DND-41 (cell line): ENCODE data around the gene ALX3.

ENCODE experiments used
- ATAC-seq: fragments of 200-7000 bp; cut with Tn5 transposase; 3 replicates; pipeline ENCODE4 v1.9.1; 2021; ENCODE audit warnings: low read depth; ENCODE audit not compliant: insufficient read depth
- DNase-seq: peaks from one replicate; pipeline ENCODE4 v3.0.0-alpha.2; 2020
- H2AFZ ChIP-seq: 2 replicates; pipeline ENCODE4 v1.6.0; 2012; ENCODE audit warnings: low read depth, low read length
- H3K27ac ChIP-seq: 2 replicates; pipeline ENCODE4 v1.5.1; 2012; ENCODE audit warnings: low read length, inconsistent platforms
- H3K27me3 ChIP-seq: fragments of 200-600 bp; sonication (generic); 2 replicates; pipeline ENCODE4 v1.6.0; 2012; ENCODE audit warnings: low read length, mild to moderate bottlenecking, inconsistent platforms; ENCODE audit not compliant: insufficient read depth, poor library complexity
- H3K36me3 ChIP-seq: 2 replicates; pipeline ENCODE4 v1.5.1; 2012; ENCODE audit warnings: low read length, inconsistent platforms; ENCODE audit not compliant: insufficient read depth
- H3K4me1 ChIP-seq: 2 replicates; pipeline ENCODE4 v1.5.1; 2012; ENCODE audit warnings: mild to moderate bottlenecking, low read length; ENCODE audit not compliant: insufficient read depth
- H3K4me2 ChIP-seq: 2 replicates; pipeline ENCODE4 v1.6.0; 2012; ENCODE audit warnings: mild to moderate bottlenecking, moderate library complexity, low read length, inconsistent platforms; ENCODE audit not compliant: insufficient read depth
- H3K4me3 ChIP-seq, 2 experiments: fragments of 200-600 bp in 1 of 2; shearing (Covaris generic) in 1 of 2; 2 replicates each; pipeline ENCODE4 v1.5.1; 2012 to 2016; ENCODE audit warnings: inconsistent platforms in 2 of 2, low read length in 2 of 2, mild to moderate bottlenecking in 2 of 2, low read depth in 1 of 2, moderate library complexity in 1 of 2
- H3K79me2 ChIP-seq: 2 replicates; pipeline ENCODE4 v1.6.0; 2012; ENCODE audit warnings: low read length, inconsistent platforms; ENCODE audit not compliant: insufficient read depth
- H3K9ac ChIP-seq: 2 replicates; pipeline ENCODE4 v1.6.0; 2012; ENCODE audit warnings: low read depth, mild to moderate bottlenecking, inconsistent platforms, low read length, moderate library complexity
- H3K9me3 ChIP-seq: 2 replicates; pipeline ENCODE4 v1.5.1; 2012; ENCODE audit warnings: low read length, moderate library complexity, mild to moderate bottlenecking, inconsistent platforms; ENCODE audit not compliant: insufficient read depth, severe bottlenecking
- H4K20me1 ChIP-seq: 2 replicates; pipeline ENCODE4 v1.6.0; 2012; ENCODE audit warnings: low read length; ENCODE audit not compliant: insufficient read depth
- EZH2 ChIP-seq: IDR thresholded peaks from 3 replicates; pipeline ENCODE4 v1.6.1; 2012; ENCODE audit warnings: borderline replicate concordance, low read depth, mild to moderate bottlenecking, moderate library complexity, low read length, inconsistent platforms; ENCODE audit not compliant: severe bottlenecking
- TF ChIP-seq, protein P1 (sequence below): IDR thresholded peaks from 2 replicates; pipeline ENCODE4 v1.5.1; 2012; ENCODE audit warnings: borderline replicate concordance, low read length, moderate library complexity, mild to moderate bottlenecking; ENCODE audit not compliant: poor library complexity, severe bottlenecking; ENCODE audit errors: extremely low read depth

The ALX3 gene

GRCh38 chr1:110019770-110020169 lies 50.7 kb downstream of the ALX3 start:
- H2AFZ ChIP-seq, result no peak overlapping the region
- no peaks in the 10 kb centered on the region for H3K9me3 ChIP-seq
- no peaks in the 10 kb centered on the region for H3K4me1 ChIP-seq
- H3K27me3 ChIP-seq, result no peaks in the 10 kb centered on the region
- no peak for DNase-seq
- H3K9ac ChIP-seq, result no peak overlapping the region
- H3K36me3 ChIP-seq, result peaks cover 98% of the 10 kb centered on the region
- no peak overlapping the region for H3K4me3 ChIP-seq
- TF ChIP-seq, protein P1, sequence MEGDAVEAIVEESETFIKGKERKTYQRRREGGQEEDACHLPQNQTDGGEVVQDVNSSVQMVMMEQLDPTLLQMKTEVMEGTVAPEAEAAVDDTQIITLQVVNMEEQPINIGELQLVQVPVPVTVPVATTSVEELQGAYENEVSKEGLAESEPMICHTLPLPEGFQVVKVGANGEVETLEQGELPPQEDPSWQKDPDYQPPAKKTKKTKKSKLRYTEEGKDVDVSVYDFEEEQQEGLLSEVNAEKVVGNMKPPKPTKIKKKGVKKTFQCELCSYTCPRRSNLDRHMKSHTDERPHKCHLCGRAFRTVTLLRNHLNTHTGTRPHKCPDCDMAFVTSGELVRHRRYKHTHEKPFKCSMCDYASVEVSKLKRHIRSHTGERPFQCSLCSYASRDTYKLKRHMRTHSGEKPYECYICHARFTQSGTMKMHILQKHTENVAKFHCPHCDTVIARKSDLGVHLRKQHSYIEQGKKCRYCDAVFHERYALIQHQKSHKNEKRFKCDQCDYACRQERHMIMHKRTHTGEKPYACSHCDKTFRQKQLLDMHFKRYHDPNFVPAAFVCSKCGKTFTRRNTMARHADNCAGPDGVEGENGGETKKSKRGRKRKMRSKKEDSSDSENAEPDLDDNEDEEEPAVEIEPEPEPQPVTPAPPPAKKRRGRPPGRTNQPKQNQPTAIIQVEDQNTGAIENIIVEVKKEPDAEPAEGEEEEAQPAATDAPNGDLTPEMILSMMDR, result no peak
- TF ChIP-seq EZH2, result no peak
- H3K27ac ChIP-seq, result no peak overlapping the region
- no peaks in the 10 kb centered on the region for H4K20me1 ChIP-seq
- no peak overlapping the region for H3K4me2 ChIP-seq
- H3K79me2 ChIP-seq, result no peaks in the 10 kb centered on the region
- no peak for ATAC-seq

GRCh38 chr1:110018396-110018795 lies 52.1 kb downstream of the ALX3 start:
- H3K9ac ChIP-seq, result no peak overlapping the region
- DNase-seq (no peak), ATAC-seq (no peak)
- TF ChIP-seq EZH2, result no peak
- TF ChIP-seq, protein P1, result no peak
- H3K27me3 ChIP-seq, result no peaks in the 10 kb centered on the region
- no peaks in the 10 kb centered on the region for H3K9me3 ChIP-seq
- no peak overlapping the region for H2AFZ ChIP-seq
- H3K27ac ChIP-seq, result no peak overlapping the region
- H3K36me3 ChIP-seq, result peaks cover 95% of the 10 kb centered on the region
- H3K4me2 ChIP-seq, result no peak overlapping the region
- H3K79me2 ChIP-seq, result no peaks in the 10 kb centered on the region
- no peaks in the 10 kb centered on the region for H4K20me1 ChIP-seq
- H3K4me3 ChIP-seq, result no peak overlapping the region
- H3K4me1 ChIP-seq, result no peaks in the 10 kb centered on the region

DNA sequence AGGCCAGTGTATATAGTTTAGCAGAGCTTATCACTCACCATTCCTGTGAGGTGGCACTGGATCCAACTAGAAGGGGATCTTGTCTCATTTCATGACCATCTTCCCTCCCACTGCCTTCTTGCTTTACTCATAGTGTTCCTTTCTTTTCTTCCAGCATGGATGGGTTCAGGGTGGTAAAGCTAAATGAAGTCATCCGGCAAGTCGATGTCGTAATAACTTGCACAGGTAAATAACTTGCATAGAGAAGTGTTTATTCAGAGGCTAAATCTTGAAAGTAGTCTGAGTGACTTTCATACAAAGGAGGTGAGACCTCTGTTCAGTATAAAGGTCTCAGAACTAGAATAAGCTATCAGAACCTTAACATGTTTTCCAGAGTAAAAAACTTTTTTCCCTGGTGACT lies 52.7 kb downstream of the ALX3 start:
- peaks cover 95% of the 10 kb centered on the region for H3K36me3 ChIP-seq
- no peaks in the 10 kb centered on the region for H3K9me3 ChIP-seq
- TF ChIP-seq EZH2, result no peak
- TF ChIP-seq, protein P1, result no peak
- H3K9ac ChIP-seq, result no peak overlapping the region
- H2AFZ ChIP-seq, result no peak overlapping the region
- H4K20me1 ChIP-seq, result no peaks in the 10 kb centered on the region
- ATAC-seq (no peak), DNase-seq (no peak)
- no peaks in the 10 kb centered on the region for H3K27me3 ChIP-seq
- no peak overlapping the region for H3K4me3 ChIP-seq
- no peaks in the 10 kb centered on the region for H3K79me2 ChIP-seq
- no peak overlapping the region for H3K4me2 ChIP-seq
- H3K4me1 ChIP-seq, result no peaks in the 10 kb centered on the region
- no peak overlapping the region for H3K27ac ChIP-seq
